Skeletal muscle satellite cell (primary cell): ENCODE measurements around the gene TEX29. TPM values are rescaled to one million over a fixed set of nuclear protein-coding genes. Genes with fewer than 3 reads are reported as not detected.

Source experiments
- H3K27me3 ChIP-seq: 2 replicates; pipeline ENCODE4 v1.7.0; 2013; ENCODE audit warnings: low read length; ENCODE audit not compliant: control insufficient read depth, insufficient read depth
- H3K36me3 ChIP-seq: 2 replicates; pipeline ENCODE4 v1.7.0; 2013; ENCODE audit warnings: mild to moderate bottlenecking, control low read depth, low read length; ENCODE audit not compliant: insufficient read depth
- H3K4me1 ChIP-seq: 2 replicates; pipeline ENCODE4 v1.7.0; 2013; ENCODE audit warnings: low read length; ENCODE audit not compliant: control insufficient read depth, insufficient read depth
- H3K4me2 ChIP-seq: 2 replicates; pipeline ENCODE4 v1.7.0; 2013; ENCODE audit warnings: mild to moderate bottlenecking, low read length
- H3K4me3 ChIP-seq: 2 replicates; pipeline ENCODE4 v1.7.0; 2013; ENCODE audit warnings: low read length
- H3K9ac ChIP-seq: 2 replicates; pipeline ENCODE4 v1.7.0; 2013; ENCODE audit warnings: mild to moderate bottlenecking, low read depth, low read length, moderate library complexity
- H3K9me3 ChIP-seq: replicated peaks from 2 replicates; pipeline ENCODE4 v1.7.0; 2013; ENCODE audit warnings: mild to moderate bottlenecking, control low read depth, low read length
- total RNA-seq: library from RNA; depleted of rRNA; stranded (reverse); fragments of >200 nt; gene quantifications from 2 replicates; pipeline ENCODE4 v1.2.3, GENCODE V29; 2012; rRNA removed

Gene TEX29
- total RNA-seq = not detected in 2 replicates

DNA sequence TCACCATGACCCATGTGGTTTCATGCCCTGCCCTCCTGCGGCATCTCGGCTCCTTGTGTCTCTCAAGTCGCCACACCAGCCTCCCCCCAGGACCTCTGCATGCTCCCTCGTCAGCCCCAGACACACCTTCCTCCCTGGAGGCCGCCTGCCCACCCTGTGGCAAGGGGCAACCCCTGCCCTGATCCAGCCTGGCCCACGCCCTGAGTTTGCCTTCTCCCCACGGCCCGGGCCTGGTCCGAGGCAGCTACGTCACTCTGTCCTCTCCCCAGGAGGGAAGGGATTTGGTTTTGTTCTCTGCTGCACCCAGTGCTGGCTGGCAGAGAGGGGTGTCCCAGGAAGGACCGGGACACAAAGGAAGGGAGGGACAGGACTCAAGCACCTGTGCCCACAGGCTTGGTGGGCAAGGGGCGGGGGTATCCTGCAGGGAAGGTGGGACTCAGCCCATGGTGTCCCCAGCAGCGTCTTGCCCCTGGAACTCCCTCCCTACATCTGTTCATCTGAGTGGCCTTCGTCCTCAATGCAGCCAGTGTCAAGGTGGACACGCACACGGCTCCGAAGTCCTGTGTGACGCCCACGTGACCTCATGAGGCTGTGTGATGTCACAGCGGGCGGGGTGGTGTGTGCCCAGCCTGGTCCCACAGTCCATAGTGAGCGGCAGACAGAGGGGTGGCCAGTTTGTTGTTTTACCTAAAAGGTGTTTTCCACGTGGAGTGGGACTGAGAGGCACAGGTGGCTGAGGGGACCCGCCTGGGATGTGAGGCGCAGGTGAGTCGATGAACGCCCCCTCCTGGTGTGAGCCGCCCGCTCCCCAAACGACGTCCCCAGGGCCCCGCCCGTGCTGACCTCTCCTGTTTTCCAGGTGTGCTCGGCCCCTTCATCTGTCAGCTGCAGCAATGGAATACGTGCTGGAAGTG lies at the start of gene TEX29:
TEX29 (plus strand) TSS at position 645 of the 914 bp plus-strand sequence; CDS start at position 894, 249 bp downstream.
- H3K9ac ChIP-seq = no peak within 1 kb of the TSS
- no peaks in the 10 kb centered on the region for H3K36me3 ChIP-seq
- no peak within 1 kb of the TSS for H3K4me2 ChIP-seq

DNA sequence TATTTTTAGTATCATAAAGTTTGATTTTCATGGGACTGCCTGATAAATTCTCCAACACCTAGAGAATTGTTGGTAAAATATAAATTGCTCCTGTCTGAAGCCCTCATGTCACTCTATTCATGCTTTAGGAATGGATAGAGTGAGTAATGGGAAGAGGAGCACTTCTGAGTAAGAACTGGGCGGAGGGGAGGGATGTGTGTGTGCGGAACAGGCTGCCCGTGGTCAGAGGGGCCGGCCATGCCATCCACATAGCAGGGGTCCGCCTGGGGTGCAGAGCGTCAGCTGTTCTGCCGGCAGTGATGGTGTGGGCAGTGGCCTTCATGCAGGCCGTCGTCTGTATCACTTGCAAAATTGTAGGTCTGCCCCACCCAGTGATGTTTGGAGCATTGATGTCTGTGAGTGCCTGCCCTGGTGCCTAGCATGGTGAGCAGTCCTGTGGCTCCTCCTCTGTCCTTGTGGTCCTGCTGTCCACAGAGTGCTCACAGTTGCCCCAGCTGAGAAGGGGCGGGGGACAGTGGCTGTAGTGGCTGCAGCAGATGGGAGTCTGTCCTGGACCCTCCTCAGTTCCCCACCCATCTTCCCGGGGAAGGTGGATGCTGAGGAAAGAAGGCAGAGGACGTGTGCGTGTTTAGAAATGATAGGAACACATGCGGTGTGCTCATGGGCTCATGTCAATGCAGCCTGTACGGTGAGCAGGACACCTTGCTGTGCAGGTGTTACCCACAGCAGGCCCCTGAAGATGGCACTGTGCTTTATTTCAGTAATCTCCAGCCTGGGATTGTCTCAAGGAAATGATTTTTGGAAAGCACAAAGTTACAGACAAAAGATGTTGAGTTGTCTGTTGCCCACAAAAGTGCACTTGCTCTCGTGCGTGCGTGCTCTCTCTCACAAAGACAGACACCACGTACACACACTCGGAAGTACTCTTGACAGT lies 49.4 kb upstream of the TEX29 start:
- peak overlapping the region; percentile 58 for H3K4me3 ChIP-seq
- H3K36me3 ChIP-seq = peaks cover 46% of the 10 kb centered on the region

More for the DNA sequence above, at the start of gene TEX29:
- no peaks in the 10 kb centered on the region for H3K4me1 ChIP-seq
- H3K27me3 ChIP-seq = no peaks in the 10 kb centered on the region
- H3K9me3 ChIP-seq = no peaks in the 10 kb centered on the region
- no peak within 1 kb of the TSS for H3K4me3 ChIP-seq

DNA sequence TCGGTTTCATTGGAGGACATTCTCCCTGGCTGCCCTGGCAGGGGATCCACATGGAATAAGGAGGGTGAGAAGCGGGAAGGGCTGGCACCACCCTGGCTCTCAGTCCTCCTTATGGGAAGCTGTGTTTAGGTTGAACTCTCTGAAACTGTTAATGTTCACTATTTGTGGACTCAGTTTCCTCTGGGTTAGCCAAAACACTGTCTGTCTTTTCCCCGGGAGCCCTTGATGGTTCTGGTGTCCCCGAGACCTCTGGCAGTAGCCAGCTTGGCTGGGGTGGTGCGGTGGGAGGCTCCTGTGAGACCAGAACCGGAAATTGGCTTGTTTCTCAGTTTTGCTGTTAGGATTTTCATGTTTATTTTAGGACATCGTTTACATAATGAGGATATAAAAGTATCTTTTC lies 48.3 kb upstream of the TEX29 start:
- Histone ChIP-seq H3K4me2 (no peak overlapping the region), H3K9me3 (no peaks in the 10 kb centered on the region), H3K9ac (no peak overlapping the region), H3K27me3 (no peaks in the 10 kb centered on the region), H3K4me1 (peaks cover 34% of the 10 kb centered on the region), H3K36me3 (peaks cover 56% of the 10 kb centered on the region), H3K4me3 (no peak overlapping the region)

More for the DNA sequence above, 49.4 kb upstream of the TEX29 start:
- Histone ChIP-seq H3K27me3 (no peaks in the 10 kb centered on the region), H3K4me1 (peaks cover 36% of the 10 kb centered on the region), H3K9ac (peak overlapping the region; percentile 69), H3K9me3 (no peaks in the 10 kb centered on the region), H3K4me2 (peak overlapping the region; percentile 79)

DNA sequence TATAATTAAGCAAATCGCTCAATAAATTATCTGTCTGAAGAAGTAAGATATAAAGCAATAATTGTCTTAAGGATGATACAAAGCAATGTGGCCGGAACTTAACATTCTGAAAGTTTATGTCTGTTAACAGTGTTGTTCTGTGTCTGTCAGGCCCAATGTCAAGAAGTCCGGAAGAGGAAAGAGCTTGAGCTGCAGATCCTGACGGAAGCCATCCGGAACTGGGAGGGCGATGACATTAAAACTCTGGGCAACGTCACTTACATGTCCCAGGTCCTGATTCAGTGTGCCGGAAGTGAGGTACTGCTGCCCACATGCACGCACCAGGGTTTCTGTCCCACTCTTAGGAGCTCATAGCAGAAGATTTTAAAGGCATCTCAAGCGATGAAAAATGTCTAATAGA lies 45.1 kb upstream of the TEX29 start:
- no peak overlapping the region for H3K4me2 ChIP-seq
- no peaks in the 10 kb centered on the region for H3K9me3 ChIP-seq
- H3K9ac ChIP-seq = no peak overlapping the region
- H3K27me3 ChIP-seq = no peaks in the 10 kb centered on the region
- peaks cover 18% of the 10 kb centered on the region for H3K4me1 ChIP-seq
- peaks cover 67% of the 10 kb centered on the region for H3K36me3 ChIP-seq
- no peak overlapping the region for H3K4me3 ChIP-seq

DNA sequence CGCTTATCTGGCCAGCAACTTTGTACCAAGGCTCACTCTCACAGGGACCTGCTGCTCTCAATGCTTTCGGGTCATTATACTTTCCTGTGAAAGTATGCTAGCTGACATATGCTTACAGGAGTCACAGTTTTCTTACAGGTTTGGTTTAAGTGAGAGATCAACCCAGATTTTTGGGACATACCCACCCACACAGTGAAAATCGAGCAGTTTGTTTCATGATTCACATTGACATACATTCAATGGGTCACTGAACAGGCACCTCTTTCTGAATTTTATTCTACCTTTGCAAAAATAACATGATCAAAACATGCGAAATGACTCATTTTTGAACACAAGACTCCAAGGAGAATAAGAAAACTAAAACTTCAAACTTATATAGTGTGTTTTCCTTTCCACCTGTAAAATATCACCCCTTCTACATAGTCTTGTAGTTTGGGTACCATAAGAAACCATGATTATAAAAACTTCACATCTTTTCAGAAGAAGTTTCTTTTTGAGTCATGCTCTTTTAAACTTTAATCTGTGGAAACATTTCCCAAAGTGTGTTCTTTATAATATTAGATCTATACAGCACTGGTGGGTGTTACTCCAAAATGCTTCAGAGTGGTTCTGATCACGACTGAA lies 44.3 kb upstream of the TEX29 start:
- Histone ChIP-seq H3K4me3 (no peak overlapping the region), H3K36me3 (peaks cover 70% of the 10 kb centered on the region), H3K4me2 (no peak overlapping the region), H3K9ac (no peak overlapping the region), H3K9me3 (no peaks in the 10 kb centered on the region), H3K4me1 (peaks cover 18% of the 10 kb centered on the region), H3K27me3 (no peaks in the 10 kb centered on the region)

DNA sequence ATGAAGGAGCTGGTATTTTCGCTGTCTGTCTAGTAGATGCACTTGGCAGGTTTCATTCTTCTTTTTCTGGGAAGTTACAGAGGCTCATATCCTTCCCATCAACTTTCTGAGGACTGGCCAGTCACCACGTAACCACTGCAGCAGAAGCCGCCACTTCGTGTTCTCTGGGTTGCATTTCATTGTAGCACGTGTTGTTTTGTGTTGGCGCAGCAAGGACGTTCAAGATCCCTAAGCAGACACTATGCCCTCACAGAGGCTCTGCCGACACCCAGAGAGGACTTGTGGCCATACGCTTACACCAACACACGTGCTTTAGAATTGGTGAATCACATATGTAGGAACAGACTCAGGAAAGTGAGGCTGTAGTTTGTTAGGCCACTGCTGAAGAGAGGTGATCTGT lies 42.2 kb upstream of the TEX29 start:
- Histone ChIP-seq H3K9ac (no peak overlapping the region), H3K36me3 (peaks cover 61% of the 10 kb centered on the region), H3K4me1 (peaks cover 31% of the 10 kb centered on the region), H3K4me3 (no peak overlapping the region), H3K9me3 (no peaks in the 10 kb centered on the region), H3K4me2 (no peak overlapping the region), H3K27me3 (no peaks in the 10 kb centered on the region)

DNA sequence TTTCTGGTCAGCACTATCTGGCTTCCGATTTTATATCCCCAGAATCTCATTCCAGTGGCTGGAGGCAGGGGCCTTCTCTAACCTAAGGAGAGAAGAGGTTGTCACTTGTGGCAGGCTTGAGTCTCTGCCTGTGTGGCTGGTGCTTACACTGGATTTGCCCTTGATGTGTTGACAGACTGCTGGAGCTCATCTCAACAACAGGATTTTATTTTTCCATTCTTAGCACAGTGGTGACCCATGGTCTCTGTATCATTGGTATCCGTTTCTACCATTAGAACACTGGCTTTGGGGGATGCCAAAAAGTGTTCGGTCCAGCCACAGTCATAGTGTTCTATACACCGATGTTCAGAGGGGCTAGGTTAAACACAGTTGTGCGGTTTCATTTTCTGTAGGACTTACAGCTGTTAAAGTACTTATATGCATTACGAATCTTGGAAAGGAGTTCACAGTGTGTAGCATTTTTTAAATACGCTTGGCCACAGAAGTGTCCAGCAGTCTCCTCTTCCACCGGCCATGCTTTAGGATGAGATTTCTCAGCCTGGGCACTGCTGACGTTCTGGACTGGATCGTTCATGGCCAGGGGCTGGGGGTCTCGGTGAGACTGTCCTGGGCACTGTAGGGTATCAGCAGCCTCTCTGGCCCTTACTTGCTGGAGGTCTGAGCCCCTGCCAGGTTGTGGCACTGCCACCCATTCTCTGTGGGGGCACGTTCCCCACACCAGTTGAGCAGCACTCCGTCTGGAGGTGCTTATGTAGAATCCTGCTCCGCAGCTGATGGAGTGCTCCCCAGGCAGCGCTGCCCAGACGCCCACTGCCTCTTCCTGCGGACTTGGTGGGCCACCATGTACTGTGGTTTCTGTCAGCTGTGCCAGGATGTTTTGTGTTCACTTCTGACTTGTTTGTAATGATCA lies 41.4 kb upstream of the TEX29 start:
- H3K36me3 ChIP-seq = peaks cover 63% of the 10 kb centered on the region
- H3K4me2 ChIP-seq = no peak overlapping the region
- no peaks in the 10 kb centered on the region for H3K27me3 ChIP-seq
- H3K4me3 ChIP-seq = no peak overlapping the region
- no peaks in the 10 kb centered on the region for H3K9me3 ChIP-seq
- no peak overlapping the region for H3K9ac ChIP-seq
- H3K4me1 ChIP-seq = peaks cover 31% of the 10 kb centered on the region

DNA sequence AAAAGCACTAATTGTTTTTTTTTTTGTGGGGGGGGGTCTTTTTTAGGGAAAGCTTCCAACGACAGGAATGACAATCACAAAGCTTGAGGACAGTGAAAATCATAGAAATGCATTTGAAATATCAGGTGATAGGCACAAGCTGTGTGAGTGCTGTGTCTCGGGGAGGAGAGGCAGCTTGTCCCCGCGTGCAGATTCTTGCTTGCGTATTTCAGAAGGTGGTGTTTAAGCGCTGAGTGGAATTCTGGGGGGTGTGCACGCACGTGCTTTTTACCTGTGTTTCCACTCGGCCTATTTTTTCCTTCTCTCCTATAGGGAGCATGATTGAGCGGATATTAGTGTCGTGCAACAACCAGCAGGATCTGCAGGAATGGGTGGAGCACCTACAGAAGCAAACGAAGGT lies 40.2 kb upstream of the TEX29 start:
- H3K9ac ChIP-seq = no peak overlapping the region
- H3K9me3 ChIP-seq = no peaks in the 10 kb centered on the region
- H3K4me3 ChIP-seq = no peak overlapping the region
- no peaks in the 10 kb centered on the region for H3K27me3 ChIP-seq
- peaks cover 68% of the 10 kb centered on the region for H3K36me3 ChIP-seq
- peaks cover 31% of the 10 kb centered on the region for H3K4me1 ChIP-seq
- H3K4me2 ChIP-seq = peak overlapping the region; percentile 37

DNA sequence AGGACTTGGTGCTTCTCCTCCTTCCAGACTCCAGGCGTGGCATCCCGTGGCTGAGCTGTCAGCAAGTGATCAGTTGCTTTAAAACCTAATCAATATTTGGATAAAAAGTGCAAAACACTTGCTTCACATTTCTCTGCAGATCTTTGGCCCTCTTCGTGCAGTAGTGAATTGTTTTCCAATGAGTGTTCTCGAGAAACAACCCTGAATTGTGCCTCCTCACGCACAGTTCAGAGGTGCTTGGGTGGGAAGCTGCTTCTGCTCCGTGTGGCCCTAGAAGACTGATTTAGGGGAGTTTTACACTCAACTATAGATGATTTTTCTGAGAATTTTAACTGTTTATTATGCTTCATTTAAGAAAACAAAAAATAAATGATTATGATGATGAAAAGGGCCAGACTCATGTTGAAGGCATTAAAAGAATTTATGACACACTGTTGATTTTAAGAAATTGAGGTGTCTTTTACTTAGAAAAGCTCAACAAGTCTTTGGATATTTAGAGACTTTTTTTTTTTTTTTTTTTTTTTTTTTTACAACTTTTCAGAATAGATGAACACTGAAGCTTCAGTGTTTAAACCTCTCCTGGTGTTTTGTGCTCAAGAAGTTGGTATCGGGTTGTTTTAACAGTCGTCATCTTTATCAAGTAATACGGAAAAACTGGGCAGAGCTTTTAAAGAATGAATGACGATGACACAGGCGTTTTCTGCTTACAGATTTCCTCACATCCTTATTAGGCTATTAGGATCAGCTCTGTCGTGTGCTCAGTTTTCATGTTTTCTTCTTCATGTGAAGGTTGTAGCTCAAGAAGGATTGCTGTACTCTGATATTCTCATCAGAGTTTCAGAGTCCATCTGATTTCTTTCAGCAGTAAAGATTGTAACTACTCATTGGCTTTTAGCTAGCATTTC lies 39.5 kb upstream of the TEX29 start:
- Histone ChIP-seq H3K9me3 (no peaks in the 10 kb centered on the region), H3K4me3 (no peak overlapping the region), H3K4me1 (peaks cover 27% of the 10 kb centered on the region), H3K9ac (peak overlapping the region; percentile 23), H3K27me3 (no peaks in the 10 kb centered on the region), H3K36me3 (peaks cover 67% of the 10 kb centered on the region), H3K4me2 (peak overlapping the region; percentile 37)
